Mesenchymal stem cell (in vitro differentiated cells and primary cell): Measurements from ENCODE around the gene ZNF763.

Experiments used
- DNase-seq: peaks from one replicate; pipeline ENCODE4 v3.0.0-alpha.2; 2013
- H2AFZ ChIP-seq: one replicate; pipeline ENCODE4 v1.6.1; 2013; ENCODE audit warnings: low read depth, mild to moderate bottlenecking, control low read depth, inconsistent platforms, low read length, moderate library complexity
- H2AK5ac ChIP-seq: 2 replicates; pipeline ENCODE4 v1.6.1; 2013; ENCODE audit warnings: low read length, moderate library complexity, mild to moderate bottlenecking, inconsistent platforms; ENCODE audit not compliant: severe bottlenecking
- H2BK120ac ChIP-seq: one replicate; pipeline ENCODE4 v1.6.1; 2013; ENCODE audit warnings: low read depth, mild to moderate bottlenecking, inconsistent platforms, low read length, moderate library complexity
- H2BK12ac ChIP-seq, 2 experiments: one replicate each; pipeline ENCODE4 v1.6.1; 2013; ENCODE audit warnings: inconsistent platforms in 2 of 2, low read length in 2 of 2, mild to moderate bottlenecking in 2 of 2, moderate library complexity in 2 of 2, control low read depth in 1 of 2
- H2BK15ac ChIP-seq: one replicate; pipeline ENCODE4 v1.6.1; 2013; ENCODE audit warnings: mild to moderate bottlenecking, low read depth, inconsistent platforms; ENCODE audit not compliant: poor library complexity, severe bottlenecking
- H2BK5ac ChIP-seq: 2 replicates; pipeline ENCODE4 v1.6.1; 2013; ENCODE audit warnings: low read depth, mild to moderate bottlenecking, low read length, control low read depth, inconsistent platforms; ENCODE audit not compliant: poor library complexity, severe bottlenecking
- H3K14ac ChIP-seq, 2 experiments: one replicate each; pipeline ENCODE4 v1.6.1; 2013; ENCODE audit warnings: inconsistent platforms in 2 of 2, low read length in 2 of 2, control low read depth in 1 of 2, mild to moderate bottlenecking in 1 of 2, moderate library complexity in 1 of 2
- H3K18ac ChIP-seq, 2 experiments: one replicate each; pipeline ENCODE4 v1.6.1; 2013; ENCODE audit warnings: inconsistent platforms in 2 of 2, low read length in 2 of 2, control low read depth in 1 of 2, low read depth in 1 of 2, mild to moderate bottlenecking in 1 of 2
- H3K23ac ChIP-seq, 2 experiments: one replicate each; pipeline ENCODE4 v1.6.1; 2013; ENCODE audit warnings: inconsistent platforms in 2 of 2, low read length in 2 of 2, mild to moderate bottlenecking in 2 of 2, moderate library complexity in 2 of 2, control low read depth in 1 of 2
- H3K27ac ChIP-seq: 2 replicates; pipeline ENCODE4 v1.5.1; 2013; ENCODE audit warnings: mild to moderate bottlenecking, moderate library complexity, low read length, control low read depth, inconsistent platforms; ENCODE audit not compliant: poor library complexity, severe bottlenecking
- H3K27me3 ChIP-seq, 2 experiments: 2 replicates each; pipeline versions ENCODE4 v1.6.1 to v1.7.0; 2013; ENCODE audit warnings: low read length in 2 of 2, mild to moderate bottlenecking in 2 of 2, moderate library complexity in 2 of 2, control low read depth in 1 of 2, inconsistent platforms in 1 of 2; ENCODE audit not compliant: control insufficient read depth in 1 of 2, insufficient read depth in 1 of 2
- H3K36me3 ChIP-seq, 2 experiments: 2 replicates each; pipeline versions ENCODE4 v1.6.1 to v1.7.0; 2013; ENCODE audit warnings: low read length in 2 of 2, control low read depth in 1 of 2, inconsistent platforms in 1 of 2, low read depth in 1 of 2, mild to moderate bottlenecking in 1 of 2; ENCODE audit not compliant: insufficient read depth in 2 of 2, control insufficient read depth in 1 of 2
- H3K4ac ChIP-seq, 2 experiments: one replicate each; pipeline ENCODE4 v1.6.1; 2013; ENCODE audit warnings: inconsistent platforms in 2 of 2, low read length in 2 of 2, mild to moderate bottlenecking in 2 of 2, moderate library complexity in 2 of 2, control low read depth in 1 of 2, low read depth in 1 of 2
- H3K4me1 ChIP-seq: 2 replicates; pipeline ENCODE4 v1.6.1; 2013; ENCODE audit warnings: low read depth, low read length, control low read depth; ENCODE audit not compliant: control insufficient read depth, insufficient read depth
- H3K4me2 ChIP-seq: 2 replicates; pipeline ENCODE4 v1.6.1; 2013; ENCODE audit warnings: low read length, mild to moderate bottlenecking, inconsistent platforms; ENCODE audit not compliant: poor library complexity, severe bottlenecking
- H3K4me3 ChIP-seq, 2 experiments: 2 replicates each; pipeline versions ENCODE4 v1.5.1 to v1.7.0; 2013; ENCODE audit warnings: low read length in 2 of 2, mild to moderate bottlenecking in 2 of 2, control low read depth in 1 of 2, low read depth in 1 of 2; ENCODE audit not compliant: insufficient read depth in 1 of 2
- H3K79me1 ChIP-seq: replicated peaks from 2 replicates; pipeline ENCODE4 v1.6.1; 2013; ENCODE audit warnings: mild to moderate bottlenecking, control low read depth, low read length, inconsistent platforms; ENCODE audit not compliant: poor library complexity, severe bottlenecking
- H3K9ac ChIP-seq: 2 replicates; pipeline ENCODE4 v1.7.0; 2013; ENCODE audit warnings: mild to moderate bottlenecking, low read length, moderate library complexity
- H3K9me3 ChIP-seq: 2 replicates; pipeline ENCODE4 v1.7.0; 2013; ENCODE audit warnings: mild to moderate bottlenecking, low read length; ENCODE audit not compliant: control insufficient read depth
- H4K8ac ChIP-seq: one replicate; pipeline ENCODE4 v1.6.1; 2013; ENCODE audit warnings: inconsistent platforms, mild to moderate bottlenecking, low read length, moderate library complexity
- H4K91ac ChIP-seq: one replicate; pipeline ENCODE4 v1.6.1; 2013; ENCODE audit warnings: mild to moderate bottlenecking, low read length, inconsistent platforms
- WGBS: methylation state at CpG from one replicate; pipeline ENCODE4 v1.1.7; 2013; ENCODE audit warnings: mixed read lengths; 5-methylcytosine and 5-hydroxymethylcytosine counted together

The ZNF763 gene

DNA sequence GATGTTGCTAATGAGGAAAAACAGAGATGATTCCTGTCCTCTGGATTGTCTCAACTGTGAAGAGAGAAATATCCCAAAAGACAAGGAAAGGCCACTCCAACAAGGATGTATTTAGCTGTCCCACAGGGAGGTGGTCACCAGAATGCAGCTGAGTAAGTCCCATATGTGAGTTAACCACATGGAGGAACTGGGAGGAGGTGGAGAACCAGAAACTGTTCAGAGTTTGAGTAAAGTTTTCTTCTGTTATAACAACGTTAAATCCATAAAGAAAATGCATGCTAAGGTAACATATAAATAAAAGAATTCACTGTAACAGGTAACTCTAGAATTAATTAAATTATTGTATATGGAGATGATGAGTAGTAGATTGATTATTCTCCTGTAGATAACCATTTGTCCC lies 5.3 kb downstream of the ZNF763 start:
- H3K9ac ChIP-seq, result no peak overlapping the region
- H2BK12ac ChIP-seq, result no peak overlapping the region
- H3K27ac ChIP-seq, result no peak overlapping the region
- no peak overlapping the region for H2AK5ac ChIP-seq
- no peaks in the 10 kb centered on the region for H3K27me3 ChIP-seq
- peaks cover 0 to 4% of the 10 kb centered on the region in 2 experiments for H3K36me3 ChIP-seq
- H3K4me3 ChIP-seq, result no peak overlapping the region
- no peak overlapping the region for H2BK15ac ChIP-seq
- H3K4me1 ChIP-seq, result no peaks in the 10 kb centered on the region
- no peak overlapping the region for H3K4me2 ChIP-seq
- DNase-seq, result no peak
- no peak overlapping the region for H3K4ac ChIP-seq
- no peak overlapping the region for H3K18ac ChIP-seq
- H4K91ac ChIP-seq, result no peak overlapping the region
- H3K23ac ChIP-seq, result no peak overlapping the region
- no peak overlapping the region for H2AFZ ChIP-seq
- H2BK5ac ChIP-seq, result no peak overlapping the region
- H2BK120ac ChIP-seq, result no peak overlapping the region
- H3K14ac ChIP-seq, result no peak overlapping the region
- no peaks in the 10 kb centered on the region for H3K79me1 ChIP-seq
- H3K9me3 ChIP-seq, result peaks cover 31% of the 10 kb centered on the region
- no peak overlapping the region for H4K8ac ChIP-seq
- WGBS, result no CpG with 5 or more reads among the region's 1 CpG

- H2AFZ ChIP-seq, result no peak overlapping the region
- no peak overlapping the region for H3K14ac ChIP-seq
- no peak for DNase-seq
- H2BK15ac ChIP-seq, result no peak overlapping the region
- peaks cover 37% of the 10 kb centered on the region for H3K9me3 ChIP-seq
- H3K4me3 ChIP-seq, result no peak overlapping the region
- H3K36me3 ChIP-seq, result peaks cover 0 to 4% of the 10 kb centered on the region in 2 experiments
- no peak overlapping the region for H4K91ac ChIP-seq
- no peak overlapping the region for H3K23ac ChIP-seq
- H3K18ac ChIP-seq, result no peak overlapping the region
- no peak overlapping the region for H2AK5ac ChIP-seq
- no peak overlapping the region for H3K9ac ChIP-seq
- no peaks in the 10 kb centered on the region for H3K4me1 ChIP-seq
- no peak overlapping the region for H3K27ac ChIP-seq
- no peak overlapping the region for H3K4me2 ChIP-seq
- H2BK12ac ChIP-seq, result no peak overlapping the region
- 71% methylated on average over 1 of the region's 2 CpGs for WGBS
- H2BK120ac ChIP-seq, result no peak overlapping the region
- no peaks in the 10 kb centered on the region for H3K27me3 ChIP-seq
- H3K4ac ChIP-seq, result no peak overlapping the region
- H2BK5ac ChIP-seq, result no peak overlapping the region
- no peak overlapping the region for H4K8ac ChIP-seq
- H3K79me1 ChIP-seq, result no peaks in the 10 kb centered on the region
These were observed 6.2 kb downstream of the ZNF763 start for GRCh38 chr19:11971041-11971440.

GRCh38 chr19:11973019-11973810 lies 8.4 kb downstream of the ZNF763 start:
- Histone ChIP-seq H3K27ac (no peak overlapping the region), H3K9me3 (peaks cover 56% of the 10 kb centered on the region)

DNA sequence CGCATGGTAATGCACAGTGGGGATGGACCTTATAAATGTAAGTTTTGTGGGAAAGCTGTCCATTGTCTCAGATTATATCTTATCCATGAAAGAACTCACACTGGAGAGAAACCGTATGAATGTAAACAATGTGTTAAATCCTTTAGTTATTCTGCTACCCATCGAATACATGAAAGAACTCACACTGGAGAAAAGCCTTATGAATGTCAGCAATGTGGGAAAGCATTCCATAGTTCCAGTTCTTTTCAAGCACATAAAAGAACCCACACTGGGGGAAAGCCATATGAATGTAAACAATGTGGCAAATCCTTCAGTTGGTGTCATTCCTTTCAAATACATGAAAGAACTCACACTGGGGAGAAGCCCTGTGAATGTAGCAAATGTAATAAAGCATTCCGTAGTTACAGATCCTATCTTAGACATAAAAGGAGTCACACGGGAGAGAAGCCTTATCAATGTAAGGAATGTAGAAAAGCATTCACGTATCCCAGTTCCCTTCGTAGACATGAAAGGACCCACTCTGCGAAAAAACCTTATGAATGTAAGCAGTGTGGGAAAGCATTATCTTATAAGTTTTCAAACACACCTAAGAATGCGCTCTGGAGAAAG lies 13.8 kb downstream of the ZNF763 start:
- Histone ChIP-seq H2AFZ (no peak overlapping the region), H2BK5ac (no peak overlapping the region), H3K4me3 (peak overlapping the region in 1 of 2 experiments; percentile 60), H3K27ac (no peak overlapping the region), H3K79me1 (no peaks in the 10 kb centered on the region), H4K91ac (no peak overlapping the region), H3K9ac (no peak overlapping the region), H2BK120ac (no peak overlapping the region), H2BK15ac (no peak overlapping the region), H3K18ac (no peak overlapping the region), H3K14ac (no peak overlapping the region), H3K9me3 (peaks cover 83% of the 10 kb centered on the region), H4K8ac (no peak overlapping the region), H3K23ac (no peak overlapping the region), H2AK5ac (no peak overlapping the region), H2BK12ac (no peak overlapping the region), H3K4me1 (no peaks in the 10 kb centered on the region), H3K27me3 (no peaks in the 10 kb centered on the region), H3K36me3 (peaks cover 2 to 28% of the 10 kb centered on the region in 2 experiments), H3K4ac (no peak overlapping the region), H3K4me2 (no peak overlapping the region)
- WGBS, result 93% methylated on average over 6 of the region's 9 CpGs
- no peak for DNase-seq

More at GRCh38 chr19:11973019-11973810, 8.4 kb downstream of the ZNF763 start:
- Histone ChIP-seq H2AFZ (no peak overlapping the region), H3K23ac (no peak overlapping the region), H4K8ac (no peak overlapping the region), H3K79me1 (no peaks in the 10 kb centered on the region), H2AK5ac (no peak overlapping the region), H3K4me2 (no peak overlapping the region), H2BK12ac (no peak overlapping the region), H2BK15ac (no peak overlapping the region), H3K4me3 (no peak overlapping the region), H4K91ac (no peak overlapping the region), H3K9ac (no peak overlapping the region), H2BK120ac (no peak overlapping the region), H3K14ac (no peak overlapping the region), H3K18ac (no peak overlapping the region), H3K36me3 (peaks cover 2 to 17% of the 10 kb centered on the region in 2 experiments), H3K27me3 (no peaks in the 10 kb centered on the region), H3K4me1 (no peaks in the 10 kb centered on the region), H2BK5ac (no peak overlapping the region), H3K4ac (no peak overlapping the region)
- DNase-seq, result no peak
- 67% methylated on average over 3 of the region's 5 CpGs for WGBS
